ENCODE results near the gene ACO2.

ACO2 gene

GRCh38 chr22:41524809-41525449, 56.0 kb downstream of the ACO2 start:
- DNase-seq = peak; percentile 63 to 66

DNA sequence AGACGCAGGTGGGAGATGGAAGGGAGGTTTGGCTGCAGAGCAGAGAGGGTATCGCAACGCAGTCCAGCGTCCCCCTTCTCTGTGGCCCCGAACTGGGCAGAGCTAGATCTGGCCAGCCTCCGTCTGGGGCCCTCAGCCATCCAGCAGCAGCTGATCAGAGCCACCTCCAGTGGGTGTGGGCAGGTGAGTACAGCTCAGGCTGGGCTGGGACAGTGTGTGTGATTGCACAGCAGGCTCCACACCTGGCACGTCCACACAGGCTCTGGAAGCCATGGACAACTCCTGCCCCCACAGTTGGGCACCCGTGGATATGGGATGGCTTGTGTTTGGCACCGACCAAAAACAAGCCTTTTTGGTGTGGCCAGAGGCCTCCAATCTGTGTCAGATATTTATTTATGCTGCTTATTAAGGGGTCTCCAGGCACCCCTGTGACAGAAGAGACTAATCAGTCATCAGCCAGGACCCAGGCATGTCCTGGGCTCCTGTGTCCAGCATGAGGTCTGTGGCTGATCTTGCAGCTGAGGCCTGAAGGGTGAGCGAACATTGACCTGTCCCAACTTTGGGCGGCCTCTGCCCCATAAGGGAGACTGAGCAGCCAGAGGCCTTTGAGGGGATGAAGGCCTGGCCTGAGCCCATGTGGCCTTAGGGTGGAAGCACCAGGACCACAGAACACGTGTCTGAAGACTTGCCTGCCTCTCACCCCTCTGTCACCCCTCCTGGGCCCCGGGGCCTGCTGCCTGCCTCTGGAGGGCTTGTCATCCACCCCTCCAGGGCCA, 56.7 kb downstream of the ACO2 start:
- no peak for DNase-seq

GRCh38 chr22:41526226-41526829, 57.4 kb downstream of the ACO2 start:
- DNase-seq = no peak

DNA sequence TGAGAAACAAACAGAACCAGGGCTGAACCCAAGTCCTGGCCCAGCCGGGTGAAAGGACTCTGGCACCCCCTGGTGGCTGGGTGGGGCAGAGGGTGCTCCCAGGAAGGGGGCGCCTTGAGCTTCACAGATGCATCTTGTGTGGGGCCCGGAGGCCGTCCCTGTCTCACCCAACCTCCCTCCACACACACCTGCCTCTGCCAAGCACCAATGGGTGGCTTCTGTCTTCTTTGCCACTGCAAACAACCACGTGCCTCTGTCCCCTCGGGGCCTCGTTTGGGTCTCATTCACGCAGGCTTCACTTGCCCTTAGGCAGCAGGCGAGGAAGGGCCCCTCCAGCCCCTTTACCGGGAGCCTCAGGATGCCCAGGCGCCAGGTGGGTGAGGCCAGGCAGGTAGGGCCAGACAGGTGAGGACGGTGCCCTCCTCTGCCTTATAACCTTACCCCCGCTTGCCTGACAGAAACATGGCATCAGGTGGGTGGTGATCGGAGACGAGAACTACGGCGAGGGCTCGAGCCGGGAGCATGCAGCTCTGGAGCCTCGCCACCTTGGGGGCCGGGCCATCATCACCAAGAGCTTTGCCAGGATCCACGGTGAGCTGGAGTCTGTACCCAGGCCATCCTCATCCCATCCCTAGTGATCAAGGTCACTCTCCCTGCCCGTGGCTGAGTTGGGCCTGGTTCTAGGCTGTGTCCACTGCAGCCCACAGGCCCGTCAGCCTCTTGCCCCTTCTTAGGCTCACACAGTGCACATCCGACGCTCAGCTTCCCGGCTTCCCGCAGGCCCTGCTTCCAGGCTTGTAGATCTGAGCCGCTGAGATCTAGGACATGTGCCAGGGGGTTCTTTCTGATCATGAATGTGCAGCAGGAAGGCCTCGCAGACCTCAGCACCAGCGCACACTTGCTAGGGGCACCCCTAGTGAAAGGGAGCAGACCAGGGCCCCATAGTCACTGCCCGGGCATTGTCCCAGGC, 58.2 kb downstream of the ACO2 start:
- DNase-seq = peak; percentile 68 to 72

GRCh38 chr22:41528132-41528766, 59.3 kb downstream of the ACO2 start:
- no peak for DNase-seq

DNA sequence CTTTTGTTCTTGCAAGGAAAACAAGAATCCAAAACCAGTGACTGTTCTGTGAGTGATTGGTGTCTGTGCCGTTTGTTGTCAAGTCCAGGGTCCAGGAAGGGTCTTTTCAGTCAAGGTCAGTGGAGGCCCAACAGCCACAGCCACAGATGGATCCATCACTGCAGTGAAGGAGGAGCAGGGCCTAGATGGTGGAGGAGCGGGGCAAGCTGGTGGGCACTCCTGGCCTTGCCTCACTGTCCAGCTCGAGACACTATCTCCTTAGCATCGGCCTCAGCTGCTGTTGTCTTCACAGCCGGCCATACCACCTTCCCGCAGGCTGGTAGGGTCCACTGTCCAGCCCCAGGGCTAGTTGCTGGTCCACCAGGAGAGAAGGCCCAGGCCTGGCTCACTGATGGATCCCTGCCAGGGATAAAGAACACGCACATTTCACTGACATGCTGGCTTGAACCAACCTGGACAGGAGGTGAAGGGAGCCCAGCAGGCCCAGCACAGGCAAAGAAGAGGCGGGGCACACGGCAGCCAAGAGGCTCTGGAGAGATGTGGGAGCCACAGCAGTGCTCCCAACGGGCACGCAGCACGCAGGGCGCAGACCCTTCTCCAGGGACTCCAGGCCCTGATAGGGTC, 60.1 kb downstream of the ACO2 start:
- DNase-seq = no peak

DNA sequence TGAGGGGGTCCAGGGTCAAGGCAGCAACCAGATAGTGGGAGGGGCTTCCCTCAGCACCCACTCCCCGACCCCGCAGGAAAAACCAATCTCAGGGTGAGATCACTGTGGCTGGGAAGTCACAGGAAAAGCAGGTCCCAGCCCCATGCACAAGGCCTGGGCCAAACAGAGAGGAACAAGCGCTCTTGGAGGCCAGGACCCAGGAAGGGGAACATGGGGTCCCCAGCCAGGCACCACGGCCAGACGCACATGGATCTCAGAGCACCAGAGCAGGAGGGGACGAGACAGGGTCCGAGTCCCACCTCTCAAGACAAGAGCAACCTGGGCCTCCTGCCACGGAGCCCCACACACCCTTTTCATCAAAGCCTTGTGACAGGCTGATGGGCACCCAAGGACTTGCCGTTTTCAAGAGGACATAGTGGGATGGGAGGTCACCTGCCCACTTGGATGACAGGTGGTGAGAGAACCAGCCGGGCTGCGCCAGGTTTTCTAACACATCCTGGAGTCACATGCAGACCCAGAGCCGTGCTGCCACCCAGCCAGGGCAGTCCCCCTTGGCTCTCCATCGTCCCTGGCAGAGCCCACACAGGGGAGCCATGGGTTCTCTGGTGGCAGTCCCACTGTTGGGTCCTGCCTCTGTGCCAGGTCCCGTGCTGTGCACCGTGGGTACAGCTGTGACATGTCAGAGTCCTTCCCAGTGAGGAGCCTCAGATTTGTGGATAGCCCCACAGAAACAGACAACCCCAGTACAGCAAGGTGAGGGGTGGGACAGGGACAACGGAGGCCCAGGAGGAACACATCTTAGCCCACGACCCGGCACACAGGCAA, 62.2 kb downstream of the ACO2 start:
- no peak for DNase-seq

DNA sequence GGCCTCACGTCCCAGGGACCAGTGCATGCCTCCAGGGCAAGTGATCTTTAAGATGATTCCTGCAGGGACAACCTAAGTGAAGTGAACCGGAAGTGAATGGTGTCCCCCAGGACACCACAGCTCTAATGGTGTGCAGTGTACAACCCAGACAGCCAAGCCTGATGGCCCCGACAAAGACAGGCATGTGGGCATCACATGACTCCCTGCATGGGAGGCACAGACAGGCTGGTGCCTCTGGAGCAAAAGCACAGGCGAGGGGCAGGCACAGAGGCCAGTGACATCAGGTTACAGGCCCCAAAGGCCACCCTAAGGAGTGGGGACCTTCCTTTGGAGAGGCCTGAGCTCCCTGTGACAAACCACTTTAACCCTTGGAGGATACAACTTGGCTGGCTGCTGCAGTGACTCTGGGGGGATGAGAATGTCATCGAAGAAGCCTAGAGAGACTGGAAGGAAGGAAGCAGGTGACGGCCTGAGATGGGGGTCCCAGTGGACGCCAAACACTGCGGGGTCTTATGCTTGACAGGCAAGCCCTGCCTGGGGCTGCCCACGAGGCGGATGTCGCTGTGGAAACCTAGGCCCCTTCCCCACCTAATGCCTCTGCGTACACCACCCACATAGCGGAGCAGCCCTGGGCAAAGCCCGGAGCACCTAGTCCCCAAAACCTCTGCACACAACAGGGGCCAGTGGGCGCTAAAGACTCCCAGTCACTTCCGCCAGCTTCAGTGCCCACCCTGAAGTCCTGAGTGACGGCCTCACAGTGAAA, 63.0 kb downstream of the ACO2 start:
- no peak for DNase-seq

DNA sequence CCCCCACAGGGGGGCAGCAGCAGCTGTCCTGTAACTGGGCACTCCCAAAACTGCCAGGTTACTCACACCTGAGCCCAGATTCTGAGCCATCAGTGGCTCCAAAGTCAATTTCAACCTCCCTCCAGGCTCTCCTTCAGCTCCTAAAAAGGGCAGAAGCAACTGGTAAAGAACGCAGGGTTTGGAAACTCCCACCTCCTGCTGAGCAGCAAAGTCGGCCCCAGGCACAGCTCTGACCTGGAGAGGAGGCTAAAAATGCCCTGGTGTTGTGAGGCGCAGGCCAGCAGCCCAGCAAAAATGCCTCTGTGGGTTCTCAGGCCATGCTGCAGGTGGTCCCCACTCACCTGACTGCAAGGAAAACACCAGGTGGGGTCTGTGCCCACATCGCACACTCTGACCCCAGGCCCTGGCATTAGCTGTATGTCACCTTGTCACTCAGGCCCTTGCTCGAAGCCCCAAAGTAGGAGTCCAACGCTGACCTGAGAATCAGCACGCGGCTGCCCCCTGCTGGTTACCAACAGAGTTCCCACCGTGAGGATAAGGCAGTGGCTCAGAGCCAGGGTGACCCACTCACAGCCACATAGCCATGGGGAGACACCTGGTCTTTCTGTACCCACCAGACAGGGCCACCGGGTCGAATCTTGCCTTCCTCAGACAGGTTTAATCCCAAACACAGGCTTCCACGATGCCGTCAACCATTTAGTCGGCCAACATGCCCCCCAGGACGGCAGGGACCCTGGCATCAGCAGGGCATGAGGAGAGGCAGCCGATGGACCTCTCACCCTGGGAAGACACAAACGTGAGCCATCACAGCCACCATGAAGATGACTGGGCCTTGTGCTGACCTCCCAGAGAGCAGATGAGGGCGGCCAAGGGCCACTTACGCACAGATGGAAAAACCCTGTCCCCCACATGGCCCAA, 64.2 kb downstream of the ACO2 start:
- peak; percentile 66 to 71 for DNase-seq

DNA sequence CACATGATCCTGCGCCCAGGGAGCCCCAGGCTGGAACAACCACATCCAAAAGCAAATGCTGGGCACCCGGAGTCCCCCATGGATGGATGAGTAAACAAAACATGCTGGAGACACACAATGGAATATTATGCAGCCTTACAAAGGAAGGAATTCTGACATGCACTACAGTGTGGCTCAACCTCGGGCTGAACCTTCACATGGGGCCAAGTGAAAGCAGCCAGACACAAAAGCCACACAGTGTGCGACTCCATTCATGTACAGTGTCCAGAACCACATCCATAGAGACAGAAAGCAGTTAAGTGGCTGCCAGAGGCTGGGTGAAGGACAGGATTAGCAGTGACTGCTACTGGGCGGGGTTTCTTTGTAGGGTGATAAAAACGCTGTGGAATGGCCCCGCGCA, 65.3 kb downstream of the ACO2 start:
- no peak for DNase-seq

DNA sequence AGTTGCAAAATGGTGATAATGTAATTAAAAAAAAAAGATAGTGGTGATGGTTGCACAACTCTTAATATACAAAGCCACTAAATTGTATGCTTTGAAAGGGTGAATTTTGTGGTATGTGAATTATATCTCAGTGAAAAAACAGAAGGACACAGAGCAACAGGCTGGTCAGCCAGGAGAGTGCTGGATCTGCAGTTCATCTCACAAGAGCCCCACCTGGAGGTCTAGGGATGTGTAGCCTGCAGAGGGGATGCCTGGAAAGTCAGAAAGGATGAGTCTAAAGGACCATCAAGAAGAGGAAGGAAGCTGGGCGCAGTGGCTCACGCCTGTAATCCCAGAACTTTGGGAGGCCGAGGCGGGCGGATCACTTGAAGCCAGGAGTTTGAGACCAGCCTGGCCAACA, 66.3 kb downstream of the ACO2 start:
- DNase-seq = no peak

GRCh38 chr22:41537203-41537602, 68.3 kb downstream of the ACO2 start:
- DNase-seq = no peak

GRCh38 chr22:41538583-41538982, 69.7 kb downstream of the ACO2 start:
- DNase-seq = no peak

DNA sequence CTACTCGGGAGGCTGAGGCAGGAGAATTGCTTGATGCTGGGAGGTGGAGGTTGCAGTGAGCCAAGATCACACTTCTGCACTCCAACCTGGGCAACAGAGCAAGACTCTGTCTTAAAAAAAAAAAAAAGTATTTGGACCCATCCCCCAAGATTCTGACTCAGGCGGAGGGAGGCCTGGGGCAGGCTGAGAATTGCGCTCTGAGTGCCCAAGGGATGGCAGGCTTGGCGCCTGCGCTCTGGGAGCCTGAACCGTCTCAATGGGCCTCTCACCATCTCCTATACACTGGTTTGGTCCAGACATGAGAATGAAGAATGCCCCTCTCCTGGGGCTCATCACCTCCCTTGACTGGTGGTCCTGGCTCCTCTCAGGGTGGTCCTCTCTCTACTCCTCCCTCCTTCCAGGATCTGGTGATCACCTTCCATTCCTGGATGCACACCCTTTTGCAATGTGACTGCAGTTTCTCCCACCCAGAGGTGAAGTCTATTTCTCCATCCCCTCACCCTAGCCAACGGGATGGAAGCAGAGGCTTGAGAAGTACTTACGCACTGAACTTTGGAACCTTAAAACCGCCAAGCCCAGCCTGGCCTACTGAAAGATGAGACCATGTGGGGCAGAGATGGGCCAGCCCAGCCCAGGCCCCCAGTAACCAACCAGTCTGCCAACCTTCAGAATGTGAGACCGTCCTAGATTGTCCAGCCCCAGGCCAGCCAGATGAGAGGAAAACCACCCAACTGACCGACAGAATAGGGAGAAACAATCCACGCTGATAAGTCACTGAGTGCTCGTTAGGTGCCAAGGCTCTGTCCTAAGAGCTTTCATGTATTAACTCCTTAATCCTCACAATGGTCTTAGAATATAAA, 70.5 kb downstream of the ACO2 start:
- no peak for DNase-seq

DNA sequence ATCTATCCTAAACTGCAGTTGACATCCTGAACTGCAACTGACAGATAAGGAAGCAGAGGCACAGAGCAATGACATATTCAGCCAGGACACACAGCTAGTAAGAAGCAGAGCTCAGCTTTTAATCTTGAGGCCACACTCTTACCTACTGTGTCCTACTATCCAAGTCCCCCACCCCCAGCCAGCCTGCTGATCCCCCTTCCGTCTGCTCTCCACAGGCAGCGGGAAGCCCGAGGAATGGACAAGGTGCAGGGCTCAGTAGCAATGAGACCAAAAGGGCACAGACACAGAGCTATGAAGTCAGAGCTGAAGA, 71.0 kb downstream of the ACO2 start:
- no peak for DNase-seq

DNA sequence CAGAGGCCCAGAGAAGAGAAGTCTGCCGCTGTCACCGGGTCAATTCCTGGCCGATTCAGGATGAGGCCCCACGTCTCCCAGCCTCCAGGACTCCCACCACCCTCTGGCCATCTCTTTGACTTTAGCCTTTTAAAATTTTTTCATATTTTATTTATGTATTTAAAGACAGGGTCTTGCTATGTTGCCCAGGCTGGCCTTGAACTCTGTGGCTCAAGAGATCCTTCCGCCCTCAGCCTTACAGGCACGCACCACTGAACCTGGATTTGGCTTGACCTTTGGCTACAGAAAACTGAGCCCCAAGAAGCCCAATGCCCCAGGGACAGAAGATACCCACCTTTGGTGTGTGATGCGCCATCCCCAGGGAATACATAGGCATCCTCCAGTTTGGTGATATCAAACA, 71.4 kb downstream of the ACO2 start:
- no peak for DNase-seq

DNA sequence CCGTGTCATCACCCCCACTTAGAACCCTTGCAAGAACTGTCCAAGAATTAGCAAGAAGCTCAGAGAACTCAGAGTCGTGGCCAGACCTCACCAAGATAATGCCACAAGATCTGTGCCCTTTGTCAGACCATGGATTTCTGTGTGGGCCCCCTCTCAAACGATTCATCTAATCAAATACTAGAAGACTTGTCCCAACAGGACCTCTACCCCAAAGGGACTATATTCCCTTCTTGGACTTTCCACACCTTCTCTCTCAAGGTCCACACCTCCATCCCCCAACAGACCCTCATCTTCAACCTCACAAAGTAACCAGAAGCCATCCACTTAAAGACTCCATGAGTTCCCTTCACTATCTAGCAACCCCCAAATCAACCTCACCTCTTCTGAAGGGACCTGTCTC, 72.6 kb downstream of the ACO2 start:
- DNase-seq = no peak

- no peak for DNase-seq
Measured at GRCh38 chr22:41542224-41542623, 73.3 kb downstream of the ACO2 start.
